Stimulated activated naive B cell treated with anti-CD40 and anti-IgM and Interleukin-4, amounts not matched to agents 10 μg/mL and 1 μg/mL and 100 μg/mL, for 72 hours (primary cell): ENCODE data around the gene ACOX3.

Source experiments
- ATAC-seq, 2 donors: fragments of 150-1000 bp; cut with Tn5 transposase; replicated peaks; 2 replicates each; pipeline ENCODE4 v1.10.0; 2021; ENCODE audit warnings: moderate library complexity in 1 of 2
- DNase-seq: peaks from one replicate; pipeline ENCODE4 v3.0.0; 2021
- H3K27ac Mint-ChIP-seq: one replicate; pipeline ENCODE4 v1.8.0; 2022; ENCODE audit warnings: mild to moderate bottlenecking, mixed read lengths
- H3K27me3 Mint-ChIP-seq, 2 donors: one replicate each; pipeline ENCODE4 v1.8.0; 2022; ENCODE audit warnings: mixed read lengths in 2 of 2
- H3K36me3 Mint-ChIP-seq, 2 donors: one replicate each; pipeline ENCODE4 v1.8.0; 2022; ENCODE audit warnings: mixed read lengths in 2 of 2, mild to moderate bottlenecking in 1 of 2
- H3K4me1 Mint-ChIP-seq, 2 donors: one replicate each; pipeline ENCODE4 v1.8.0; 2022; ENCODE audit warnings: mixed read lengths in 2 of 2, mild to moderate bottlenecking in 1 of 2
- H3K4me3 Mint-ChIP-seq, 2 donors: one replicate each; pipeline ENCODE4 v1.8.0; 2022; ENCODE audit warnings: mild to moderate bottlenecking in 2 of 2, mixed read lengths in 2 of 2, moderate library complexity in 1 of 2
- H3K9me3 Mint-ChIP-seq, 2 donors: one replicate each; pipeline ENCODE4 v1.8.0; 2022; ENCODE audit warnings: mixed read lengths in 2 of 2, mild to moderate bottlenecking in 1 of 2

Gene ACOX3

GRCh38 chr4:8331575-8331955, 109.0 kb downstream of the ACOX3 start:
- H3K36me3 Mint-ChIP-seq = peaks cover 3 to 8% of the 10 kb centered on the region in 2 donors
- H3K27me3 Mint-ChIP-seq = peaks cover 0 to 4% of the 10 kb centered on the region in 2 donors
- H3K27ac Mint-ChIP-seq = no peak overlapping the region
- no peak overlapping the region for H3K4me3 Mint-ChIP-seq
- DNase-seq = no peak
- peaks cover 15 to 23% of the 10 kb centered on the region in 2 donors for H3K9me3 Mint-ChIP-seq
- no peak for ATAC-seq
- H3K4me1 Mint-ChIP-seq = no peaks in the 10 kb centered on the region

GRCh38 chr4:8330821-8331574, 109.5 kb downstream of the ACOX3 start:
- peak in 1 of 2 donors; percentile 14 for ATAC-seq
- H3K9me3 Mint-ChIP-seq = peaks cover 13 to 18% of the 10 kb centered on the region in 2 donors
- H3K4me1 Mint-ChIP-seq = no peaks in the 10 kb centered on the region
- H3K27me3 Mint-ChIP-seq = peaks cover 0 to 4% of the 10 kb centered on the region in 2 donors
- no peak for DNase-seq
- H3K4me3 Mint-ChIP-seq = no peak overlapping the region
- peaks cover 3 to 8% of the 10 kb centered on the region in 2 donors for H3K36me3 Mint-ChIP-seq
- H3K27ac Mint-ChIP-seq = no peak overlapping the region

- Mint-ChIP-seq H3K9me3 (peaks cover 8 to 11% of the 10 kb centered on the region in 2 donors), H3K27me3 (peaks cover 0 to 4% of the 10 kb centered on the region in 2 donors), H3K4me3 (no peak overlapping the region), H3K4me1 (no peaks in the 10 kb centered on the region), H3K27ac (no peak overlapping the region), H3K36me3 (peaks cover under 1 to 6% of the 10 kb centered on the region in 2 donors)
- DNase-seq (no peak), ATAC-seq (no peak)
Measured at GRCh38 chr4:8329859-8330761, 110.4 kb downstream of the ACOX3 start.

- no peak for ATAC-seq
- H3K4me1 Mint-ChIP-seq = no peaks in the 10 kb centered on the region
- DNase-seq = no peak
Measured at GRCh38 chr4:8329560-8329858, 111.0 kb downstream of the ACOX3 start.

GRCh38 chr4:8328866-8329559, 111.5 kb downstream of the ACOX3 start:
- ATAC-seq = no peak

More at GRCh38 chr4:8329560-8329858, 111.0 kb downstream of the ACOX3 start:
- Mint-ChIP-seq H3K4me3 (no peak overlapping the region), H3K9me3 (peaks cover 7 to 9% of the 10 kb centered on the region in 2 donors), H3K27ac (no peak overlapping the region), H3K27me3 (peaks cover 0 to 4% of the 10 kb centered on the region in 2 donors), H3K36me3 (peaks cover 0 to 5% of the 10 kb centered on the region in 2 donors)

GRCh38 chr4:8328456-8328855, 112.1 kb downstream of the ACOX3 start:
- H3K4me3 Mint-ChIP-seq = no peak overlapping the region
- DNase-seq (no peak), ATAC-seq (no peak)
- H3K9me3 Mint-ChIP-seq = peaks cover 8 to 9% of the 10 kb centered on the region in 2 donors
- H3K27ac Mint-ChIP-seq = no peak overlapping the region
- H3K4me1 Mint-ChIP-seq = no peaks in the 10 kb centered on the region
- H3K27me3 Mint-ChIP-seq = peaks cover 0 to 4% of the 10 kb centered on the region in 2 donors
- peaks cover 0 to 5% of the 10 kb centered on the region in 2 donors for H3K36me3 Mint-ChIP-seq

More at GRCh38 chr4:8328866-8329559, 111.5 kb downstream of the ACOX3 start:
- H3K4me1 Mint-ChIP-seq = no peaks in the 10 kb centered on the region
- no peak overlapping the region for H3K27ac Mint-ChIP-seq
- H3K9me3 Mint-ChIP-seq = peaks cover 8 to 9% of the 10 kb centered on the region in 2 donors
- peaks cover 0 to 5% of the 10 kb centered on the region in 2 donors for H3K36me3 Mint-ChIP-seq
- peaks cover 0 to 4% of the 10 kb centered on the region in 2 donors for H3K27me3 Mint-ChIP-seq
- no peak for DNase-seq
- H3K4me3 Mint-ChIP-seq = no peak overlapping the region

GRCh38 chr4:8326206-8326605, 114.3 kb downstream of the ACOX3 start:
- DNase-seq (no peak), ATAC-seq (no peak)
- Mint-ChIP-seq H3K4me3 (no peak overlapping the region), H3K36me3 (no peaks in the 10 kb centered on the region), H3K27me3 (no peaks in the 10 kb centered on the region), H3K4me1 (no peaks in the 10 kb centered on the region), H3K9me3 (peaks cover 0 to 2% of the 10 kb centered on the region in 2 donors), H3K27ac (no peak overlapping the region)

- peaks cover 0 to 2% of the 10 kb centered on the region in 2 donors for H3K9me3 Mint-ChIP-seq
- no peak for DNase-seq
- no peak overlapping the region for H3K27ac Mint-ChIP-seq
- no peak overlapping the region for H3K4me3 Mint-ChIP-seq
- H3K27me3 Mint-ChIP-seq = no peaks in the 10 kb centered on the region
- H3K36me3 Mint-ChIP-seq = no peaks in the 10 kb centered on the region
- H3K4me1 Mint-ChIP-seq = no peaks in the 10 kb centered on the region
- no peak for ATAC-seq
Measured at GRCh38 chr4:8325291-8325973, 115.1 kb downstream of the ACOX3 start.

GRCh38 chr4:8324640-8325239, 115.8 kb downstream of the ACOX3 start:
- H3K4me3 Mint-ChIP-seq = no peak overlapping the region
- ATAC-seq (no peak), DNase-seq (no peak)
- H3K36me3 Mint-ChIP-seq = no peaks in the 10 kb centered on the region
- H3K27me3 Mint-ChIP-seq = no peaks in the 10 kb centered on the region
- peaks cover 0 to 2% of the 10 kb centered on the region in 2 donors for H3K9me3 Mint-ChIP-seq
- no peak overlapping the region for H3K27ac Mint-ChIP-seq
- no peaks in the 10 kb centered on the region for H3K4me1 Mint-ChIP-seq

- Mint-ChIP-seq H3K27me3 (no peaks in the 10 kb centered on the region), H3K36me3 (no peaks in the 10 kb centered on the region), H3K4me3 (no peak overlapping the region), H3K27ac (no peak overlapping the region), H3K9me3 (peaks cover 0 to 2% of the 10 kb centered on the region in 2 donors), H3K4me1 (no peaks in the 10 kb centered on the region)
- no peak for ATAC-seq
- no peak for DNase-seq
Measured at GRCh38 chr4:8323947-8324555, 116.5 kb downstream of the ACOX3 start.

GRCh38 chr4:8322794-8323704, 117.5 kb downstream of the ACOX3 start:
- Mint-ChIP-seq H3K27ac (no peak overlapping the region), H3K36me3 (no peaks in the 10 kb centered on the region), H3K9me3 (peaks cover 0 to 2% of the 10 kb centered on the region in 2 donors), H3K27me3 (no peaks in the 10 kb centered on the region), H3K4me3 (no peak overlapping the region), H3K4me1 (no peaks in the 10 kb centered on the region)
- DNase-seq (no peak), ATAC-seq (no peak)

- Mint-ChIP-seq H3K9me3 (peaks cover 0 to 2% of the 10 kb centered on the region in 2 donors), H3K4me1 (no peaks in the 10 kb centered on the region), H3K4me3 (no peak overlapping the region), H3K27me3 (no peaks in the 10 kb centered on the region), H3K27ac (no peak overlapping the region), H3K36me3 (no peaks in the 10 kb centered on the region)
- DNase-seq (no peak), ATAC-seq (no peak)
Measured at GRCh38 chr4:8321771-8322170, 118.8 kb downstream of the ACOX3 start.
